GM10266 (cell line): ENCODE results near the gene C9orf153.

Experiments used
- DNase-seq: peaks from one replicate; pipeline ENCODE4 v3.0.0; 2012; ENCODE audit errors: extremely low spot score
- CTCF ChIP-seq: IDR thresholded peaks from 2 replicates; pipeline ENCODE4 v1.5.1; 2012; ENCODE audit warnings: mild to moderate bottlenecking, low read depth; ENCODE audit not compliant: control insufficient read depth, insufficient read depth; ENCODE audit errors: missing control alignments

The C9orf153 gene

GRCh38 chr9:86181379-86182315 lies 77.8 kb downstream of the C9orf153 start:
- no peak for DNase-seq
- TF ChIP-seq CTCF, result no peak

- DNase-seq, result no peak
- no peak for TF ChIP-seq CTCF
These were observed 81.0 kb downstream of the C9orf153 start for GRCh38 chr9:86178503-86178902.

- DNase-seq, result no peak
- no peak for TF ChIP-seq CTCF
These were observed 81.5 kb downstream of the C9orf153 start for GRCh38 chr9:86177995-86178394.

GRCh38 chr9:86176468-86176867 lies 83.0 kb downstream of the C9orf153 start:
- no peak for DNase-seq

GRCh38 chr9:86175743-86176456 lies 83.6 kb downstream of the C9orf153 start:
- no peak for DNase-seq

More at GRCh38 chr9:86176468-86176867, 83.0 kb downstream of the C9orf153 start:
- no peak for TF ChIP-seq CTCF

GRCh38 chr9:86175223-86175622 lies 84.2 kb downstream of the C9orf153 start:
- TF ChIP-seq CTCF, result no peak
- no peak for DNase-seq

More at GRCh38 chr9:86175743-86176456, 83.6 kb downstream of the C9orf153 start:
- no peak for TF ChIP-seq CTCF
